Measurements from ENCODE around the gene NEDD4L. TPM values are rescaled to one million over a fixed set of nuclear protein-coding genes. Genes with fewer than 3 reads are reported as not detected.

Gene NEDD4L
- total and polyA plus RNA-seq, 10 of the 15 experiments (the other 5 are each of a cell fraction or from before 2014, with no cell fraction given): 7.4 to 24.0 (median 17.7) TPM

GRCh38 chr18:58412844-58413666 lies 369.0 kb downstream of the NEDD4L start:
- RAD21 ChIA-PET (ENCODE audit: unreplicated experiment): no interaction called here
- Histone ChIP-seq H3K27me3 (replicated peaks in 1 of 2; ENCODE audit: control insufficient read depth in 2 of 2, insufficient read depth in 2 of 2, low read length in 1 of 2) (peaks cover 0 to 2% of the 10 kb centered on the region in 2 experiments; a peak in 3 of 4 replicates), H3K9me3 (replicated peaks; ENCODE audit: control insufficient read depth, insufficient read depth, low read length) (no peaks in the 10 kb centered on the region), H3K4me1 (ENCODE audit: control insufficient read depth, insufficient read depth, low read length) (no peaks in the 10 kb centered on the region), H3K27ac (ENCODE audit: control insufficient read depth, insufficient read depth) (no peak overlapping the region), H3K4me3 (no peak overlapping the region), H3K79me2 (ENCODE audit: control insufficient read depth, insufficient read depth, low read length) (no peaks in the 10 kb centered on the region), H3K9ac (ENCODE audit: control insufficient read depth, insufficient read depth, low read length) (no peak overlapping the region), H2AFZ (ENCODE audit: control insufficient read depth, low read depth, low read length) (no peak overlapping the region), H3K36me3 (ENCODE audit: control insufficient read depth in 2 of 2, insufficient read depth in 2 of 2, low read length in 1 of 2) (no peaks in the 10 kb centered on the region), H3K4me2 (ENCODE audit: control insufficient read depth, insufficient read depth) (no peak overlapping the region), H4K20me1 (ENCODE audit: control insufficient read depth, insufficient read depth) (no peaks in the 10 kb centered on the region)
- FAIRE-seq (no peak), ATAC-seq (no peak), DNase-seq (ENCODE audit: low read depth, low spot score) (no peak)
- WGBS (ENCODE audit: insufficient coverage, insufficient replicate concordance, low lambda C conversion rate, missing lambda C conversion rate): 12% methylated on average over 5 of the region's 5 CpGs
- no TSS peak for BruUV-seq (replicated peaks)
- CTCF ChIA-PET: no interaction called here
- POLR2A ChIA-PET: no interaction called here
- SMC1A ChIA-PET (ENCODE audit: uncharacterized antibody, unreplicated experiment): no interaction called here
- intact Hi-C loops (cut with micrococcal nuclease; ENCODE audit: unreplicated experiment): no loop called here
- TF ChIP-seq STAT1 (conservative IDR thresholded peaks at IDR 0.05) (no peak), SP1 (IDR thresholded peaks at IDR 0.05; ENCODE audit: low read depth, low read length) (no peak), ZNF24 (IDR thresholded peaks at IDR 0.05) (no peak), IRF4 (IDR thresholded peaks at IDR 0.05; ENCODE audit: low read depth, low read length) (no peak), REST (IDR thresholded peaks at IDR 0.05; ENCODE audit: low read depth, low read length) (no peak), YY1 (IDR thresholded peaks at IDR 0.05; ENCODE audit: low read depth, low read length) (no peak), FOXM1 (IDR thresholded peaks at IDR 0.05; ENCODE audit: low read depth, low read length) (no peak), SREBF1 (IDR thresholded peaks at IDR 0.05; ENCODE audit: low read length) (no peak), RAD21 (IDR thresholded peaks at IDR 0.05; ENCODE audit: insufficient read depth, low read depth, low read length) (no peak)
- in situ Hi-C loops (cut with MboI): no loop called here
